GM21737 (cell line): ENCODE measurements around the gene TCF21.
"Not testable (repeated sequence)": the region's sequence is repeated elsewhere in the genome, so short reads cannot be mapped to it uniquely, and the experiment has no call there.

Source experiments
- ATAC-seq: cut with Tn5 transposase; IDR thresholded peaks from one replicate; pipeline ENCODE4 v1.9.1; 2021; ENCODE audit warnings: mild to moderate bottlenecking, moderate library complexity; ENCODE audit not compliant: unreplicated experiment

Gene TCF21

DNA sequence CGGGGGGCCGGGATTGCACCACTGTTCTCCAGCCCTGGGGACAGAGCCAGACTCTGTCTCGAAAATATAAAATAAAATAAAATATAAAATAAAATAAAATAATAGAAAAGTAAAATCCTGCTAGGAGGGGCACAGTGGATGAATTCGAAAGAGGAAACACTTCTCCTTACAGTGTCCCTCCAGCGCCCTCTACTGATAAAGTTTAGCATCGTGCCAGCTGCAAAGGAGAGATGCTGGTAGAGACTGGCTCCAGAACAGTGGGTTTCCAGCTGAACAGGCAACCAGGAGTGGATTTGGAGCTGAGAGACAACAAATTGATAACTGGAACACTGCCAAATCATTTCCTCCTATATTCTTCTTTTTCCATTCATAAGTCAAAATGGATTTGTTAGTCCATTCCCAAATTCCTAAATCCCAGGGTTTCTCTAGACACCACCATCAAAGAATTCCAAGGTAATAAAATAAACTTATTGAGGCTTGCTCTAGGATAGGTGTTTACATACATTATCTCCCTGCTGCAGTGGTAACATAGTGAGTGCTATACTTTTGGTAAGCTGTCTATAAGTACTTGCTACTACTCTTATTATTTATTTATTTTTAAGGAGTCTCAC lies 32.4 kb downstream of the TCF21 start:
- no peak for ATAC-seq

DNA sequence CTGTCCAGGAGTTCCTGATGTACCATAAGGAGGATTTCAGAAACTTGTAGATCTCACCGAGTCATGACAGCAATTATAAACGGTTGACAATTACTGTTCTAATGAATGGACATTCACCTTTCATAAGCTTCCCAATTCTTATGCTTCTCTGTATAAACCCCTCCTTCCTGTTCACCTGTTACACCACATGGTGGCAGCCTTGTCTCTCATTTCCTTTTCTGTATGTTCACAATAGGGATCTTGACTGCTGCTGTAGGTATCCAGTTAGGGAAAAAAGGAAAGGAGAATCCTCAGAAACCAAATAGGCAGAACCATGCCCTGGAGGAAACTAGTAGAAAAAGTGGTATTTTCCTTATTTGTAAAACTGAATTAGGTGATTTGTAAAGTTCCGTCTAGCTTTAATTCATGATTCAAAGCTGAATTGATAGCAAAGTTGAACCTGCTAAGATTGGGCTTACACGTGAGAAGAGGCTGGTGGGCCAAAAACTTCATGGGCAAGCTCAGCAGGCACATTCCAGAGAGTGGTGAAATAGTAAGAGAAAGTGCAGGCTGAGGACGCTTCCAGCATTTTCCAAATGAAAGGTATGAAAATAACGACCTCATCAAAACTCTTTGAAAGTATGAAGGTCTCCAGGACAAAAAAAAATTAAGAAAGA lies 35.2 kb downstream of the TCF21 start:
- ATAC-seq, result no peak

DNA sequence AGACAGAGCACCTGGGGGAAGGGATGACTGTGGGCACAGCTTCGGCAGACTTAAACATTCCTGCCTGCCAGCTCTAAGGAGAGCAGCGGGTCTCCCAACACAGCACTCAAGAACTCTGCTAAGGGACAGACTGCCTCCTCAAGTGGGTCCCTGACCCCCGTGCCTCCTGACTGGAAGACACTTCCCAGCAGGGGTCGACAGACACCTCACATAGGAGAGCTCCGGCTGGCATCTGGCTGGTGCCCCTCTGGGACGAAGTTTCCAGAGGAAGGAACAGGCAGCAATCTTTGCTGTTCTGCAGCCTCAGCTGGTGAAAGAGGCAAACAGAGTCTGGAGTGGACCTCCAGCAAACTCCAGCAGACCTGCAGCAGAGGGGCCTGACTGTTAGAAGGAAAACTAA lies 42.3 kb downstream of the TCF21 start:
- not testable (repeated sequence) for ATAC-seq

DNA sequence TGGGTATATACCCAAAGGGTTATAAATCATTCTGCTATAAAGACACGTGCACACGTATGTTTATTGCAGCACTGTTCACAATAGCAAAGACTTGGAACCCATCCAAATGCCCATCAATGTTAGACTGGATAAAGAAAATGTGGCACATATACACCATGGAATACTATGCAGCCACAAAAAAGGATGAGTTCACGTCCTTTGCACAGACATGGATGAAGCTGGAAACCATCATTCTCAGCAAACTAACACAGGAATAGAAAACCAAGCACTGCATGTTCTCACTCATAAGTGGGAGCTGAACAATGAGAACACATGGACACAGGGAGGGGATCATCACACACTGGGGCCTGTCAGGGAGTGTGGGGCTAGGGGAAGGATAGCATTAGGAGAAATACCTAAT lies 47.4 kb downstream of the TCF21 start:
- not testable (repeated sequence) for ATAC-seq

DNA sequence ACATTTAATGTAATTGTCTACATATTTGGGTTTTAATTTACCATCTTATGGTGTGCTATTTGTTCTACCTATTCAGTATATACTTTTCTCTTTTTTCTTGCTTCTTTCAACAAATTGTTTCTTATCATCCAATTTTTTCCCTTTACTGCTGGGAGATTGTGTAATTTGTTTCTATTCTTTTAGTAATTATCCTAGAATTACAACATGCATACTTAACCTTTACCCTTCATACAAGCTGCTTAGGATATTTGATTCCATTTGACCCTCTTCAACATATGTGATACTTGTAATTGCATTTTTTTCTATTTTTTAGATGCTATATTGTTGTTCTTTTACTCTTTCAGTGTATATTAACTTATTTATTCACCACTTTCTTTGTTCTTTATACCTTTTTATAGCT lies 49.0 kb downstream of the TCF21 start:
- ATAC-seq, result no peak

DNA sequence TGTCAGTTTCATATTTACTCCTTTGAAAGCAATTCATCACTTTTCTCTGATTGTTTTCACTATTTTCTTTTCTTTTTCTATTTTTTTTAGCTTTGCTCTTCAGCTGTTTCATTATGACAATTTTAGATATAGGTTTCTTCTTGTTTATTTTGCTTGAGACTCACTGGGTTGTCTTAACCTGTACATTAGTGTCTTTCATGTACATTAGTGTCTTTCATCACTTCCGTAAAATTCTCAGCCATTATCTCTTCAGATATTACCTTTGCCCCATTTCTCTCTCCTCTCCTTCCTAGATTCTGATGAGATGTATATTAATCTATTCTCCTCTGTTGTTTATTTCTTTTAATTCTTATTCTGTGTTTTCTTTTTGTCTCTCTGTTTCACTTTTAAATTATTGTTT lies 49.6 kb downstream of the TCF21 start:
- no peak for ATAC-seq

- ATAC-seq, result no peak
Measured at GRCh38 chr6:133939778-133940667, 51.1 kb downstream of the TCF21 start.
